Stimulated activated CD8-positive, alpha-beta memory T cell treated with anti-CD3 and anti-CD28 coated beads, Interleukin-12 subunit alpha, Interleukin-12 subunit beta, amount 100 ng/mL, for 24 hours (primary cell): ENCODE measurements around the gene CAND1.

Source experiments
- DNase-seq: peaks from one replicate; pipeline ENCODE4 v3.0.0-alpha.2; 2020; ENCODE audit errors: extremely low read depth

CAND1 gene

GRCh38 chr12:67344979-67345710 lies 76.0 kb downstream of the CAND1 start:
- no peak for DNase-seq

GRCh38 chr12:67348683-67349082 lies 79.5 kb downstream of the CAND1 start:
- DNase-seq: no peak

GRCh38 chr12:67352682-67353081 lies 83.5 kb downstream of the CAND1 start:
- DNase-seq: no peak

GRCh38 chr12:67354322-67354721 lies 85.2 kb downstream of the CAND1 start:
- DNase-seq: no peak

GRCh38 chr12:67354966-67355365 lies 85.8 kb downstream of the CAND1 start:
- DNase-seq: no peak

GRCh38 chr12:67355428-67356379 lies 86.5 kb downstream of the CAND1 start:
- DNase-seq: no peak

- no peak for DNase-seq
Measured at GRCh38 chr12:67356380-67356774, 87.2 kb downstream of the CAND1 start.

GRCh38 chr12:67357376-67358125 lies 88.4 kb downstream of the CAND1 start:
- no peak for DNase-seq

- no peak for DNase-seq
Measured at GRCh38 chr12:67358781-67359338, 89.7 kb downstream of the CAND1 start.

- DNase-seq: no peak
Measured at GRCh38 chr12:67362526-67362925, 93.4 kb downstream of the CAND1 start.

- no peak for DNase-seq
Measured at GRCh38 chr12:67364228-67364627, 95.1 kb downstream of the CAND1 start.

GRCh38 chr12:67365131-67365530 lies 96.0 kb downstream of the CAND1 start:
- DNase-seq: no peak

GRCh38 chr12:67367843-67368242 lies 98.7 kb downstream of the CAND1 start:
- DNase-seq: no peak
